ENCODE measurements around the gene CERK.

DNA sequence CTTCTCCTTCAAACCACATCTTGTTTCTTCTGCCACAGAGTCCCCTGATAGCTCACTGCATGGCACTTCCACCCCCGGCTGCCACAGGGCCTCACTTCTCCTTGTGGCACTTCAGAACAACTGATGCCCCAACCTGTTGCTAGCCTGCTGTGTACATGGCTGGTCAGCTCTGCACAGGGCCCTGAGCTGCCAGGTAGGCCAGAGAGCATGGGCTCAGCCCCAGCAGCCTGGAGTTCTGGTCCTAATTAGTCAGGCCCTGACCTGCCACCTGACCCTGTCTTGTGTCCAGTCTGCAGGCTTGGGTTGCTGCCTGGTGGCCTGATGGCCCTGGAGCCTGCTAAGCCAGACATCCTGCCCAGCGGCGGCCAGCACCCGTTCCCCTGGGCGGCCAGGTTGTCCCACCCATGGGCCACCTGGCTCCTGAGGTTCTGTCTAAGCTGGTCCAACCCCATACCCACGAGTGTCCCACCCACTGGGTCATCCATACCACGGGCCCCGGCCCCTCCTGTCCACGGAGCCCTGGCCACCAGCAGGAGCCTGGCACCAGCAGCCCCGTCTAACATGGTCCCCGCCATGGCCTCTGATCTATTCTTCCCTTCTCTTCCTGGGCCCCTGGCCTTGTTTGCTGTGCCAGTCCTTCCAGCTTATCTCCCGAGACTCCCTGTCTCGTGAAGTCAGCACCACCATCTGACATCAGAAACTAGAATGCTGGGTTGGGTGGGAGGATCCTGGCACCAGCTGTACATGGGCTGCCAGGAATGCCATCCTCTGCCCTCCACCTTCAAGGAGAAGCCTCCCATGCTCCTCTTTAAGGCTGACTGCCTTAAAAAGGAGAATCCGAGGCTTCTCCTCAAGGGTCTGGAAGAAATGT is 3.1 kb upstream of the CERK start:
- TF ChIP-seq POLR2A (IDR thresholded peaks at IDR 0.05) (no peak), CTCF (IDR thresholded peaks at IDR 0.05) (no peak), EP300 (IDR thresholded peaks at IDR 0.05) (no peak)
